Prostate gland (tissue), 2 donors: ENCODE results near the gene POFUT2. TPM values are rescaled to one million over a fixed set of nuclear protein-coding genes. Genes with fewer than 3 reads are reported as not detected.

Experiments used
- DNase-seq: peaks from one replicate; pipeline ENCODE4 v3.0.0-alpha.2; 2019; ENCODE audit warnings: low spot score
- H3K27ac ChIP-seq, 2 donors: fragments of 200-600 bp; sonication (generic); 2 replicates each; pipeline ENCODE4 v1.5.1; 2017 to 2019
- H3K27me3 ChIP-seq: fragments of 200-600 bp; sonication (generic); replicated peaks from 2 replicates; pipeline ENCODE4 v1.5.1; 2019; ENCODE audit not compliant: insufficient read depth
- H3K36me3 ChIP-seq, 2 donors: fragments of 200-600 bp; sonication (generic); 1 replicate in 1 of 2; 2 replicates in 1 of 2; pipeline versions ENCODE4 v1.5.1 to v1.8.1; 2017 to 2019
- H3K4me1 ChIP-seq: fragments of 200-600 bp; sonication (generic); replicated peaks from 2 replicates; pipeline ENCODE4 v1.5.1; 2019
- H3K4me3 ChIP-seq, 2 donors: fragments of 200-600 bp; sonication (generic); 2 replicates each; pipeline ENCODE4 v1.5.1; 2017 to 2019
- H3K9me3 ChIP-seq: fragments of 200-600 bp; sonication (generic); 2 replicates; pipeline ENCODE4 v1.5.1; 2017
- POLR2A ChIP-seq: fragments of 450-650 bp; IDR thresholded peaks from one replicate; pipeline ENCODE4 v1.6.1; 2016; ENCODE audit warnings: antibody characterized with exemption, mild to moderate bottlenecking
- POLR2AphosphoS5 ChIP-seq: sonication (generic); formaldehyde crosslinking; IDR thresholded peaks from one replicate; pipeline ENCODE4 v1.6.1; 2017; ENCODE audit warnings: antibody characterized with exemption
- WGBS: methylation state at CpG from one replicate; pipeline ENCODE4 v1.1.5; 2018; 5-methylcytosine and 5-hydroxymethylcytosine counted together
- intact Hi-C: fragments of 100-400 bp; cut with DNase I; formaldehyde crosslinking; loops from one replicate; pipeline ENCODE4 v1.14.2; 2022
- total RNA-seq, 2 donors: library from RNA; depleted of rRNA; stranded (reverse); fragments of >200 nt; gene quantifications; one replicate each; pipeline ENCODE4 v1.1.0, GENCODE V29; 2016
- TF ChIP-seq, protein P1 (sequence below), 4 experiments: fragments of 200-600 bp in 2 of 4; fragments of 450-650 bp in 2 of 4; sonication (generic) in 2 of 4; IDR thresholded peaks; 1 replicate in 3 of 4; 2 replicates in 1 of 4; pipeline ENCODE4 v1.5.1; 2016 to 2019; ENCODE audit warnings: antibody characterized with exemption in 4 of 4, mild to moderate bottlenecking in 2 of 4, moderate library complexity in 2 of 4

Gene POFUT2
- total RNA-seq, 2 donors from 2014 or later, result 20.2 to 52.4 TPM

GRCh38 chr21:45281411-45282282, 6.0 kb downstream of the POFUT2 start:
- no peak for DNase-seq
- TF ChIP-seq POLR2A (no peak), POLR2AphosphoS5 (no peak)
- TF ChIP-seq, protein P1, sequence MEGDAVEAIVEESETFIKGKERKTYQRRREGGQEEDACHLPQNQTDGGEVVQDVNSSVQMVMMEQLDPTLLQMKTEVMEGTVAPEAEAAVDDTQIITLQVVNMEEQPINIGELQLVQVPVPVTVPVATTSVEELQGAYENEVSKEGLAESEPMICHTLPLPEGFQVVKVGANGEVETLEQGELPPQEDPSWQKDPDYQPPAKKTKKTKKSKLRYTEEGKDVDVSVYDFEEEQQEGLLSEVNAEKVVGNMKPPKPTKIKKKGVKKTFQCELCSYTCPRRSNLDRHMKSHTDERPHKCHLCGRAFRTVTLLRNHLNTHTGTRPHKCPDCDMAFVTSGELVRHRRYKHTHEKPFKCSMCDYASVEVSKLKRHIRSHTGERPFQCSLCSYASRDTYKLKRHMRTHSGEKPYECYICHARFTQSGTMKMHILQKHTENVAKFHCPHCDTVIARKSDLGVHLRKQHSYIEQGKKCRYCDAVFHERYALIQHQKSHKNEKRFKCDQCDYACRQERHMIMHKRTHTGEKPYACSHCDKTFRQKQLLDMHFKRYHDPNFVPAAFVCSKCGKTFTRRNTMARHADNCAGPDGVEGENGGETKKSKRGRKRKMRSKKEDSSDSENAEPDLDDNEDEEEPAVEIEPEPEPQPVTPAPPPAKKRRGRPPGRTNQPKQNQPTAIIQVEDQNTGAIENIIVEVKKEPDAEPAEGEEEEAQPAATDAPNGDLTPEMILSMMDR (IDR thresholded peaks at IDR 0.05), result no peak
- Histone ChIP-seq H3K4me3 (no peak overlapping the region), H3K36me3 (peaks cover 11 to 37% of the 10 kb centered on the region in 2 donors), H3K4me1 (peaks cover 2% of the 10 kb centered on the region), H3K27ac (no peak overlapping the region), H3K27me3 (no peaks in the 10 kb centered on the region), H3K9me3 (no peaks in the 10 kb centered on the region)
- WGBS, result 84% methylated on average over 32 of the region's 32 CpGs
- intact Hi-C loops, result loop anchor here (10.0 kb wide), 2 partner anchors 137 to 337 kb away; partner anchors contain the start of gene SLX9

DNA sequence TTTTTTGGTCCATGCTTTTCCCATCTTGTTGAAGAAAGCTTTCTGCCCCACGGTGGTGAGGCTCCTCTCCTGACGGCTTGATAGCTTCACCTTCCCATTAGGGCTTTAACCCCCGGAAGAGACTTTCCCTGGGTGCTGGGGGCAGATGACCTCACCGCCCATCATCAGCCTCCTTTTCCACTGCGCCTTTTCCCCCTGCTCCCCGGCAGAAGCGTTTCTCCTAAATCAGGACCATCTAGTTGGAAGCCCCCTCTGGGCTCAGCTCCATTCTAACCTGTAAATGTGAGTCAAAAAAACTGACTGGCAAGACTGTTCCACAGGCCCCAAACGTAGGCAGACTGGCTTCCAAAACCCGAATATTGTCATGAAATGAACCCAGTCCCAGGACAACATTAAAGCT, 6.7 kb downstream of the POFUT2 start:
- TF ChIP-seq POLR2A, result no peak
- no peak for TF ChIP-seq POLR2AphosphoS5
- TF ChIP-seq, protein P1 (IDR thresholded peaks at IDR 0.05), result no peak
- 89% methylated on average over 9 of the region's 9 CpGs for WGBS
- no peak overlapping the region for H3K4me3 ChIP-seq
- H3K27ac ChIP-seq, result no peak overlapping the region
- no peaks in the 10 kb centered on the region for H3K9me3 ChIP-seq
- DNase-seq, result no peak
- H3K36me3 ChIP-seq, result peaks cover 11 to 37% of the 10 kb centered on the region in 2 donors
- intact Hi-C loops, result loop anchor here (10.0 kb wide), 2 partner anchors 136 to 336 kb away; partner anchors contain the start of gene SLX9
- H3K4me1 ChIP-seq, result no peaks in the 10 kb centered on the region
- H3K27me3 ChIP-seq, result no peaks in the 10 kb centered on the region

DNA sequence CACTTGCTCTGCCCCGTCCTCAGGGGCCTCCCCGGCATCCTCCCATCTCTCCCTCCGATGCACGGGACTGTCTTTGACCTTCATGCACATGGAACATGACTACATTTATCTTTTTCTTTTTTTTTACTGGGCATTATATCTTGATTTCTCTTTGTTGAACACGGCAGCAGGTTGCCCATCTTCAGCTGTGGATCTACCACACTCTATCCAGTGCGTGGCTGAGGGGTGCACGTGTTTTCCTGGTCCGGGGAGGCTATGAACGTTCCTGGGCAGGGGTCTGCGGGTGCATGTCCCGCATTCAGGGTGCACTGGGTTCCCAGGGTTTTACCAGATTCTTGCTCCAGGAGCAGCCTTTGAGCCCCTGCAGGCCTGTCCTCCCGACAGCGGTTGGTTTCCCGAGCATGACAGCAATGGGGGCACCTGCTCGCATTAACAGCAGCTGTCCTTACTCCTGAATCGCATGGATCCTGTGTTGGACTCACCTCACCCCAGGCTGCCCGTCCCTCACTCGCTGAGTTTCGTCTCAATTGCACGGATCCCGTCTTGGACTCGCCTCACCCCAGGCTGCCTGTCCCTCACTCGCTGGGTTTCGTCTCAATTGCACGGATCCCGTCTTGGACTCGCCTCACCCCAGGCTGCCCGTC, 7.4 kb downstream of the POFUT2 start:
- H3K27ac ChIP-seq, result no peak overlapping the region
- no peak overlapping the region for H3K4me3 ChIP-seq
- no peaks in the 10 kb centered on the region for H3K9me3 ChIP-seq
- TF ChIP-seq POLR2A, result no peak
- TF ChIP-seq, protein P1 (IDR thresholded peaks at IDR 0.05), result no peak
- no peak for TF ChIP-seq POLR2AphosphoS5
- no peak for DNase-seq
- 91% methylated on average over 28 of the region's 28 CpGs for WGBS
- no peaks in the 10 kb centered on the region for H3K4me1 ChIP-seq
- intact Hi-C loops, result loop anchor here (10.0 kb wide), 2 partner anchors 135 to 335 kb away; partner anchors contain the start of gene SLX9
- H3K36me3 ChIP-seq, result peaks cover 8 to 32% of the 10 kb centered on the region in 2 donors
- no peaks in the 10 kb centered on the region for H3K27me3 ChIP-seq

DNA sequence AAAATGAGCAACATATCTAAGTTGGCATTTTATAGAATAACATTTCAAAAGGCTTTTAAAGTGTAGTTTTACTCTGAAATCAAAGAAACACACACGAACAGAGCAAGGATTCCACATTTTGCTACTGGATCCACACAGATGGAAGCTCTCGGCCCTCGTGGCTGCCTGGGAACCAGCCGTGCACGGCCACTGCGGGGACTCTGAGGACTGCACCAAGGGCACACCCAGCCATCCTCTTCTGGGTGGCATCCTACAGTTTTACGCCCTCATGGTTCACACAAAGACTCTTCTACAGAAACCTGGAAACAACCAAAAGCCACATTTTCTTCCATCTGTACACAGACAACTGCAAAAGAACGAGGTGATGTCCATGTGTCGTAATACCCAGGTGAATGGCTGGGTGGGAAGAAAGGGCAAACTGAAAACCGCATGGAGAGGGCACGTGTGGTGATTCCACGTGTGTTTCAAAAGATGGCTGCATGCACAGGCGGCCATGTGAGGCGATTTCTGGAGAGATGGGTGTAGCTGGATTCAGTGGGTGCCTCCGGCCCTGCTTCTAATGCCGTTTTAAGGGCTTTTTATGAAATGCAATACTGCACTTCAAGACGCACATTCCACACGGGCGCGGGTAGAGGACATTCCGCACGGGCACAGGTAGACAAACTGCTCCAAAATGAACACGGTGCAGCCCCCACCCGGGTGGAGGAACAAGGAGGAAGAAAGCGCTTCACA, 8.1 kb downstream of the POFUT2 start:
- WGBS, result 87% methylated on average over 25 of the region's 25 CpGs
- intact Hi-C loops, result loop anchor here (10.0 kb wide), 2 partner anchors 135 to 335 kb away; partner anchors contain the start of gene SLX9
- H3K9me3 ChIP-seq, result no peaks in the 10 kb centered on the region
- H3K4me3 ChIP-seq, result no peak overlapping the region
- H3K27ac ChIP-seq, result no peak overlapping the region
- H3K27me3 ChIP-seq, result no peaks in the 10 kb centered on the region
- no peak for TF ChIP-seq POLR2A
- H3K36me3 ChIP-seq, result peaks cover 7 to 25% of the 10 kb centered on the region in 2 donors
- no peak for DNase-seq
- no peaks in the 10 kb centered on the region for H3K4me1 ChIP-seq
